Measurements from ENCODE around the gene PKD1. TPM values are rescaled to one million over a fixed set of nuclear protein-coding genes. Genes with fewer than 3 reads are reported as not detected.

The PKD1 gene
- total RNA-seq, 2 experiments from 2014 or later, result 63.3 to 68.9 TPM

DNA sequence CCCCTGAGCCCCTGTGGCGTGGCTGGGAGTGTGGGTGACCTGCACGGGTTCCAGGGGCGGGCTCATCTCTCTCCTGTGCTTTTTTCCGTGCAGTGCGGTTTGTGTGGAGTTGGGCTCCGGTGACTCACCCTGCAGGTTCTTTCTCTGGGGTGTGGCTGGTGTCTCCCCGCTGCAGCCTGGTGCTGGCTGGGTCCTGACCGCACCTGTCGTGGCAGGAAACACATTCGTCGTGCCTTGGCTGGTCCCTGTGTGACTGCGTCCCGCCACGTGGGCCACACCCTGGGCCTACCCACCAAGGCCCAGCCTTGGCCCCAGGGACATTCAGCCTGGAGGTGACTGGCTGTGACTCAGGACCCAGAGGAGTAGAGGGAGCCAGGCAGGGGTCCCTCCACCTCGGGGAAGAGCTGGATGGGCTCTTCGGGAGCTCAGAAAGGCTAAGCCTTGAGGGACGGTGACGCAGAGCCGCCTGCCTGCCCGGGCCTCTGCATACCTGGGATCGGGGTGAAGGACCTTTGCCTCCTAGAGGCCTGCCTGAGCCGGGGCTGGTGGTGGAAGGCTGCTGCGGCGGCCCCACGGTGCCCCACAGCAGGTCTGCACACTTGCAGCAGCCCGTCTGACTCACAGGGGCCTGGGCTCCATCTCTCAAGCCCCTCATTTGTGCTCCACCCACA is 27.6 kb upstream of the PKD1 start:
- no peak overlapping the region for H3K27ac Mint-ChIP-seq
- H3K9me3 Mint-ChIP-seq, result no peaks in the 10 kb centered on the region
- CTCF ChIA-PET, result no interaction called here
- peaks cover 8% of the 10 kb centered on the region for H3K4me1 Mint-ChIP-seq (ENCODE audit: low read depth)
- peaks cover 6% of the 10 kb centered on the region for H3K36me3 Mint-ChIP-seq (ENCODE audit: low read depth)
- intact Hi-C loops (cut with micrococcal nuclease), result no loop called here
- H3K4me3 Mint-ChIP-seq, result no peak overlapping the region
- no peaks in the 10 kb centered on the region for H3K27me3 Mint-ChIP-seq (ENCODE audit: low read depth)
- DNase-seq, result no peak

GRCh38 chr16:2162676-2163118 is 27.0 kb upstream of the PKD1 start:
- peaks cover 6% of the 10 kb centered on the region for H3K36me3 Mint-ChIP-seq (ENCODE audit: low read depth)
- no peak overlapping the region for H3K27ac Mint-ChIP-seq
- H3K27me3 Mint-ChIP-seq (ENCODE audit: low read depth), result no peaks in the 10 kb centered on the region
- no peak for DNase-seq
- no peak overlapping the region for H3K4me3 Mint-ChIP-seq
- CTCF ChIA-PET, result no interaction called here
- H3K4me1 Mint-ChIP-seq (ENCODE audit: low read depth), result peaks cover 13% of the 10 kb centered on the region
- intact Hi-C loops (cut with micrococcal nuclease), result no loop called here
- no peaks in the 10 kb centered on the region for H3K9me3 Mint-ChIP-seq

DNA sequence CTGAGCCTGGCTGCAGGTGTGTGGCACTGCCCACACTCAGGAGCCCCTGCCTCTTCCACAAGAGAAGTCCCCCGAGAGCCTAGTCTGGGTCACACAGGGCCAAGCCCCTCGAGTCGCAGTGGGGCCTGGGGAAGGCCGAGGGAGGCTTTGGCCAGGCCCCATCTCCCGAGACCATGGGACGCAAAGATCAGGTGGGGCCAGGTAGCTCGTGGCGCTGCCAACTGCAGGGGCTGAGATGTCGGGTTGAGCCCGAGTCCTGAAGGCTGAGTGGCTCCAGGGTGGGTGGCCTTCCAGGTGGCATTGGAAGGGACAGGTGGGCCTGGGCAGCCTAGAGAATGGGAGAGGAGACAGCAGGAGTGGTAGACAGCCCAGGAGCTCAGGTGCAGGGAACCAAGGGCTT is 26.2 kb upstream of the PKD1 start:
- Mint-ChIP-seq H3K4me1 (ENCODE audit: low read depth) (peaks cover 21% of the 10 kb centered on the region), H3K4me3 (no peak overlapping the region), H3K9me3 (no peaks in the 10 kb centered on the region), H3K27me3 (ENCODE audit: low read depth) (no peaks in the 10 kb centered on the region), H3K27ac (no peak overlapping the region), H3K36me3 (ENCODE audit: low read depth) (peaks cover 6% of the 10 kb centered on the region)
- intact Hi-C loops (cut with micrococcal nuclease), result no loop called here
- CTCF ChIA-PET, result no interaction called here
- no peak for DNase-seq

DNA sequence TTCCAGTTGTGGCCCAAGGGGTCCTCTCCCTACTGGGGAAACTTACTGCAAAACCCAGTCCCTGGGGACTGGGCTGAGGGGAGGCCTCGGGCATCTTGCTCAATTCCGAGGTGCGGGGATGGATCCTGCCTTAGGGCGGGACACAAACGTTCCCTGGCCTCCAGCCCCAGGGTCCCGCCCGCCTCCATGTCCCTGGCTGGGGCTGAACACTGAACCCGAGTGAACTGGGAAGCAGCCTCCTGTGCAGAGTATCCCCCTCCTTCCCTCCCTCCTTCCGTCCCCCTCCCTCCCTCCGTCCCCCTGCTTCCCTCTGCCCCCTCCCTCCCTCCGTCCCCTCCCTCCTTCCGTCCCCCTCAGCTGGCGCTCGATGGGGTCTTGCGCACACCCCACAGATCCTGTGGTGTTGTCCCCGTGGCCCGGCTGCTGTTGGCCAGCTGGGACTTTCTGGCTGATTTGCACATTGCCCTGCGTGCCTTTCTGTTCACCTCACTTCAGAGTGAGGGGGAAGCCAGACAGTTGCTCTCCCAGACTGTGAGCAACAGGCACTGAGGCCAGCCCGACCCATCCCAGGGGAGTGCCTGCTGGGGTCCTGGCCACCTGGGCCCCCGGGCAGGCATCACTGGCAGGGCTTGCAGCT is 25.3 kb upstream of the PKD1 start:
- H3K27me3 Mint-ChIP-seq (ENCODE audit: low read depth), result no peaks in the 10 kb centered on the region
- intact Hi-C loops (cut with micrococcal nuclease), result no loop called here
- H3K9me3 Mint-ChIP-seq, result no peaks in the 10 kb centered on the region
- H3K36me3 Mint-ChIP-seq (ENCODE audit: low read depth), result peaks cover 3% of the 10 kb centered on the region
- H3K27ac Mint-ChIP-seq, result no peak overlapping the region
- H3K4me1 Mint-ChIP-seq (ENCODE audit: low read depth), result peaks cover 28% of the 10 kb centered on the region
- no peak for DNase-seq
- H3K4me3 Mint-ChIP-seq, result no peak overlapping the region
- CTCF ChIA-PET, result no interaction called here

DNA sequence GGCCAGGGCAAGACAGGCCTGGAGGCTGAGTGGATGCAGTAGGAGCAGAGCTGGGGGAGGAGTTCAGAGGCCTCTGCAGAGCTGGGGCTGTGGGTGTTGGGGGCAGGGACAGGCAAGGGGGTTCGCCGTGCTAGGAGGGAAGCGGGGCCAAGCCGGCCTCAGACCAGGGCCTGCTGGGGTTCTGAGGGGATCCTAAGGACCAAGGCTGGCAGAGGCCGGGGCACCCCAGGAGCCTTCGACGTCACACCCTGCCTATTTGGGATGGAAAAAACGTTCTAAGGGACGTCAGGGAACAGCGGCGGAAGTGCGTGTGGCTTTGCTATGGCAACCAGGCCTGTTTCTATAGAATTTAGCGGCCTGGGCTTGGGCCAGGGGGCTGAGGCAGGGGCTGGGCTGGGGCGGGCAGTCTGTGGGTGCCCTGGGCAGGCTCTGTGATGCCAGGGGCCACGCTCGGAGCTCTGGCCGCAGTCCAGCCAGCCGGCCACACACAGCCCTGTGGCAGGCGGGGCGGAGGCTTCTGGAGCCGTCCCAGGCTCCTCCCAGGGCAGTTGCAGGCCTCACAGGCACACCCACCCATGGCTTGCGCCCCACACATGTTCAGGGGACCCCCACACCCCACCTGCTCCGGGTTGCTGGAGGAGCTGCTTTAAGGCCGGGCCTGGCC is 23.6 kb upstream of the PKD1 start:
- CTCF ChIA-PET, result no interaction called here
- H3K4me1 Mint-ChIP-seq (ENCODE audit: low read depth), result peaks cover 28% of the 10 kb centered on the region
- no peak overlapping the region for H3K27ac Mint-ChIP-seq

GRCh38 chr16:2158262-2158638 is 22.6 kb upstream of the PKD1 start:
- CTCF ChIA-PET, result no interaction called here
- intact Hi-C loops (cut with micrococcal nuclease), result loop anchor here (5.0 to 10.0 kb wide), 3 partner anchors 303 to 846 kb away; no protein-coding TSS in a partner anchor
- H3K36me3 Mint-ChIP-seq (ENCODE audit: low read depth), result peaks cover 22% of the 10 kb centered on the region
- no peaks in the 10 kb centered on the region for H3K27me3 Mint-ChIP-seq (ENCODE audit: low read depth)
- H3K4me3 Mint-ChIP-seq, result no peak overlapping the region
- no peak for DNase-seq
- no peak overlapping the region for H3K27ac Mint-ChIP-seq
- peaks cover 30% of the 10 kb centered on the region for H3K4me1 Mint-ChIP-seq (ENCODE audit: low read depth)
- H3K9me3 Mint-ChIP-seq, result no peaks in the 10 kb centered on the region

More for the DNA sequence above, 23.6 kb upstream of the PKD1 start:
- Mint-ChIP-seq H3K36me3 (ENCODE audit: low read depth) (peaks cover 11% of the 10 kb centered on the region), H3K27me3 (ENCODE audit: low read depth) (no peaks in the 10 kb centered on the region), H3K9me3 (no peaks in the 10 kb centered on the region), H3K4me3 (no peak overlapping the region)
- intact Hi-C loops (cut with micrococcal nuclease), result loop anchor here (5.0 to 10.0 kb wide), 3 partner anchors 305 to 847 kb away; no protein-coding TSS in a partner anchor
- no peak for DNase-seq

DNA sequence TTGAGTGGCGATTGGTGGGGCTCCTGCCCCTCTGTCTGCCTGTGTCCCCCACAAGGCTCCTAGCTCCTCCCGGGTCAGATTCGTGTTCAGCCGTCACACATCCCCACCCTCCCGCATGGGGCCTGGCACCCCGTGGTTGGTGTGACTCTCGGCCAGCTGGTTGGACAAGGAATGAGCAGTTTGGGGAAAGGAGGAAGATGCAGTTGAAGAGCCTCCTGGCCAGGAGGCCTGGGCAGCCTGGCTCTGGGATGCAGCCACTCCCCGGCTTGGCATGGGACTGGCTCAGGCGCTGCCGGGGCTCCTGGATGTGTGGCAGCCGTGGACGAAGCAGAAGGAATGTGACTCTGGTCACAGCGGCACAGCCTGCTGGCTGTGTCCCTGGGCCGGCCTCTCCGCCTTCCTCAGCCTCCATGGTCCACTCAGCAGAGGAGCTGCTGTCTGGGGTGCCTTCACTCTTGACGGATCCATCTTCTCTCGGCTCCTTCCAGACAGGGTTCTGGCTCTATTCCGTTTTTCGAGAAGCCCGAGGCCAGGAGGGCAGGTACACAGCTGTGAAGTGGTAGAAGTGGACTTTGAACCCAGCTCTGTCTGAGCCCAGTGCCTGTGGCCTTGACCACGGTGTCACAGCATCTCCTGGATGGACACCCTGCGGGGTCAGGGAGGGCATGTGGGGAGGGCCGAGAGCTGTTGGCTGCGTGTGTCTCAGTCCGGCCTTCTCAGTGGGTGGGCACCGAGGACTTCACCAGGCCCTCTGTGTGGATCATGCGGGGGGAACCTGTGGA is 22.0 kb upstream of the PKD1 start:
- Mint-ChIP-seq H3K4me1 (ENCODE audit: low read depth) (peaks cover 33% of the 10 kb centered on the region), H3K4me3 (peak overlapping the region; percentile 97), H3K36me3 (ENCODE audit: low read depth) (peaks cover 27% of the 10 kb centered on the region), H3K9me3 (no peaks in the 10 kb centered on the region), H3K27me3 (ENCODE audit: low read depth) (no peaks in the 10 kb centered on the region), H3K27ac (no peak overlapping the region)
- CTCF ChIA-PET, result interaction anchor here (0.6 to 0.7 kb wide), 2 partner anchors 247 to 379 kb away, joined by 3 read pairs; no protein-coding TSS in a partner anchor
- DNase-seq, result no peak
- intact Hi-C loops (cut with micrococcal nuclease), result loop anchor here (5.0 to 10.0 kb wide), 3 partner anchors 303 to 845 kb away; no protein-coding TSS in a partner anchor

DNA sequence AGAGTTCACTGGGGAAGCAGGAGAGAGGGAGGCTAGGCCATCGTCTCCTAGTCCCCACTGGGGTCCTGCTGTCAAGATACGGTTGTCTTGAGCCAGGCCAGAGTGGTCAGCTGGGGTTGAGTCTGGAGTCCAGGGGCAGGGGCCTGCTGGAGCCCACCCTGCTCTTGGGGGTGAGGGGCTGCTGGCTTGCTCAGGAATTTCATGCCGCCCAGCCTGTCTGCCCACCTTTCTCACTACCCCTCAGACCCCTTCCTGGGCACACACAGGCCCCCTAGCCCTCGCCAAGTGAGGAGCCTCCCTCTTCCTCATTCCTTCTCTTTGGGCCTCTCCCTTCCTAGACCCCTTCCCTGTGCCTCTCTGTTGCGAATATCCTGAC is 21.1 kb upstream of the PKD1 start:
- Mint-ChIP-seq H3K36me3 (ENCODE audit: low read depth) (peaks cover 35% of the 10 kb centered on the region), H3K27ac (no peak overlapping the region), H3K4me1 (ENCODE audit: low read depth) (peaks cover 34% of the 10 kb centered on the region), H3K9me3 (no peaks in the 10 kb centered on the region), H3K27me3 (ENCODE audit: low read depth) (no peaks in the 10 kb centered on the region), H3K4me3 (peak overlapping the region; percentile 97)
- no peak for DNase-seq
- CTCF ChIA-PET, result interaction anchor here (0.6 kb wide), 1 partner anchor 380 kb away, joined by 3 read pairs; no protein-coding TSS in a partner anchor
- intact Hi-C loops (cut with micrococcal nuclease), result loop anchor here (5.0 to 10.0 kb wide), 3 partner anchors 302 to 845 kb away; no protein-coding TSS in a partner anchor

DNA sequence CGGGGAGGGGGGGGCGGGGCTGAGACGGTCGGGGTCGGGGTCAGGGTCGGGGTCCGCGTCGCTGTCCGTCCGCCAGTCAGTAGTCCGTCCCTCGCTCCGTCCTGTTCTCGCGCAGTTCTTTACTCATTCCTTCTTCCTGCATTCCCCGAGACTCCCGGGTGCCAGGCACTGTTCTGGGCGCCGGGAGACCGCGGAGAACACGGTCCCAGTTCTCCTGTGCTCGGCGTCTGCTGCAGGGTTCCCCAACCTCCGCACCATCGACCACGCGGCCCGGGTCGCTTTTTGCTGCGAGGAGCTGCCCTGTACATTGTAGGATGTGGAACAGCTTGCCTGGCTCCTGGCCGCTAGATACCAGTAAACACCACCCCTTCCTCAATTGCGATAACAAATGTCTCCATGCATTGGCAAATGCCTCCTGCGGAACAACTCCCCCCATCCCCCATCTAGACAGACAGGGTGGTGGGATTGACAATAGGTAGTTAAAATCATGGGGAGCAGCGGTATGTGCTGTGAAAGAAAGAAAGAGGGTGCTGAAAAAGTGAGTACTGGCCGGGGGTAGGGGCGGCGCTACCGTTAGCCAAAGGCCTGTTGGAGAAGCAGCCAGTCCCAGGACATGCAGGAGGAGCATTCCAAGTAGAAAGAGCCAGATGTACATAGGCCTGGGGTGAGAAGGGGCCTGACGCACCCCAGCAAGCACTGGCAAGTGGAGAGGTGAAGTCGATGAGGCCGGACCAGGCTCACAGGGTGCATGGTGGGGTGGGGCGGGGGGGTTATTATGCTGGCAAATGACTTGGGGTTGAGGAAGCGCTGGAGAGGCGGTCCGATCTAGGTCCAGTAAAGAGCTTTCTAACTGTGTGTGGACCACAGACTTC is 20.5 kb upstream of the PKD1 start:
- no peaks in the 10 kb centered on the region for H3K9me3 Mint-ChIP-seq

DNA sequence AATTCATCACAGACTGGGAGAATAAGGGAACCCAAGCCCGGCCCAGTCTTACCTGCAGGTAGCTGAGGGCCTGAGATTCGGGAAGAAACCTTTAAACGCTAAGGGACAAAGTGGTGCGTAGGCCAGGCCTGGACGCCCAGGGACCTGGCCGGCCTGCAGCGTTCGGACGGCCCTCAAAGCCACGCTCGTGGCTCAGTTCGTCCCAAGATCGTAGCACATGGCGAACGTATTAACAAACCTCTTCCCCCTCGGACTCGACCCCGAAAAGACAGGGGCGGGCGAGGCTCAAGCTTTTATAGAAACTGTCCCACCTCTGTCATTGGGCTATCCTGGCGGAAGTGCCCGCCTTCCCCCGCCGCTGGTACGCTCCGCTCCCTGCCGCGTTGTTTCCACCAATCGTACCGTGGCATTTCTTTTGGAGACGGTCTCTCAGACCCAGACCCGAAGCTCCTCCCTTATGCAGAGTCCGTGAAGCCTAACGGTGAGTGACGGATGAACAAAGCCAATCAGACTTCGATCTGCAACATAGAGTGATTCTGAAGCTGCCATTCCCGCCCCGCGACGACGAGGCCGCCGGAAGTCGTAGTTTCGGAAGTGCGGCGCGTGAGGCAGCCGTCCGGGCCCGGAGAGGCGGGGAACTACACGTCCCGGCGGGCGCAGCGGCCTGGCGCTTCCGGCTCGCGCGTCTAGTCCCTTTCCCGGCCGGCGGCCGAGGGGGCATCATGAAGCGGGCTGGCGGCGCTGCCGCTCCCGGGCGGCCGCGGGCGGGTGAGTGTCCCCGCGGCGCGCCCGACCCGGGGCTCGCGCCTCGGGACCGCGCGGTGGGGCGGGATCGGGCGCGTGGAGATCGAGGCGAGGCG is 19.6 kb upstream of the PKD1 start, which contains the start of gene TRAF7:
TSS of gene TRAF7 (plus strand) at position 692 of the 860 bp plus-strand sequence. CDS start 8,139 bp downstream, outside the sequence.
- intact Hi-C loops (cut with micrococcal nuclease), result loop anchor here (1.0 to 10.0 kb wide), 14 partner anchors 50 to 843 kb away; partner anchors contain the start of genes CCNF, E4F1, ECI1 and MLST8
- H3K4me3 Mint-ChIP-seq, result peak within 1 kb of the TSS; percentile 97
- no peaks in the 10 kb centered on the region for H3K9me3 Mint-ChIP-seq
- H3K4me1 Mint-ChIP-seq (ENCODE audit: low read depth), result peaks cover 41% of the 10 kb centered on the region
- H3K27ac Mint-ChIP-seq, result peak within 1 kb of the TSS; percentile 91
- DNase-seq, result peak; percentile 99
- H3K27me3 Mint-ChIP-seq (ENCODE audit: low read depth), result no peaks in the 10 kb centered on the region
- CTCF ChIA-PET, result interaction anchor here (0.7 to 1.4 kb wide), 3 partner anchors 15 to 133 kb away, joined by 3 read pairs; no protein-coding TSS in a partner anchor
- H3K36me3 Mint-ChIP-seq (ENCODE audit: low read depth), result peaks cover 42% of the 10 kb centered on the region

More for the DNA sequence above, 20.5 kb upstream of the PKD1 start:
- DNase-seq, result peak; percentile 35
- Mint-ChIP-seq H3K36me3 (ENCODE audit: low read depth) (peaks cover 40% of the 10 kb centered on the region), H3K27ac (peak overlapping the region; percentile 91), H3K4me3 (peak overlapping the region; percentile 97), H3K27me3 (ENCODE audit: low read depth) (no peaks in the 10 kb centered on the region), H3K4me1 (ENCODE audit: low read depth) (peaks cover 38% of the 10 kb centered on the region)
- CTCF ChIA-PET, result interaction anchor here (0.7 to 1.0 kb wide), 2 partner anchors 16 to 134 kb away, joined by 3 read pairs; no protein-coding TSS in a partner anchor
- intact Hi-C loops (cut with micrococcal nuclease), result loop anchor here (1.0 to 10.0 kb wide), 14 partner anchors 49 to 844 kb away; partner anchors contain the start of genes CCNF, E4F1, ECI1 and MLST8
